Measurements from ENCODE around the gene SLC5A3. TPM values are rescaled to one million over a fixed set of nuclear protein-coding genes. Genes with fewer than 3 reads are reported as not detected.

SLC5A3 gene
- 2.2 to 3.2 TPM (median 2.6 TPM) in 5 replicates for total RNA-seq (2022; extraction: Qiagen RNA extraction)

GRCh38 chr21:34073032-34073748 is at the start of gene SLC5A3, which contains the start of gene MRPS6:
Gene SLC5A3, plus strand, starts transcription at chr21:34073578. Its CDS starts 21,621 bp downstream, at chr21:34095199.
Gene MRPS6, plus strand, starts transcription at chr21:34073578. Its CDS starts 123 bp downstream, at chr21:34073701.

Other genes with a start within 250 kb of the SLC5A3 start
- 142 to 156 TPM (median 144 TPM) in 5 replicates for gene ATP5PO, start 157.8 kb upstream of the SLC5A3 start, total RNA-seq (2022; extraction: Qiagen RNA extraction)
- 35.4 to 44.7 TPM (median 40.6 TPM) in 5 replicates for gene MRPS6, start within 50 bp of the SLC5A3 start, total RNA-seq (2022; extraction: Qiagen RNA extraction)

Data from A549 treated with AZD2906 at 1 μM for 4 hours (cell line).